Measurements from ENCODE around the gene PARVA. TPM values are rescaled to one million over a fixed set of nuclear protein-coding genes. Genes with fewer than 3 reads are reported as not detected.

The PARVA gene
- total RNA-seq, 1 experiment from 2014 or later, result 10.4 TPM

DNA sequence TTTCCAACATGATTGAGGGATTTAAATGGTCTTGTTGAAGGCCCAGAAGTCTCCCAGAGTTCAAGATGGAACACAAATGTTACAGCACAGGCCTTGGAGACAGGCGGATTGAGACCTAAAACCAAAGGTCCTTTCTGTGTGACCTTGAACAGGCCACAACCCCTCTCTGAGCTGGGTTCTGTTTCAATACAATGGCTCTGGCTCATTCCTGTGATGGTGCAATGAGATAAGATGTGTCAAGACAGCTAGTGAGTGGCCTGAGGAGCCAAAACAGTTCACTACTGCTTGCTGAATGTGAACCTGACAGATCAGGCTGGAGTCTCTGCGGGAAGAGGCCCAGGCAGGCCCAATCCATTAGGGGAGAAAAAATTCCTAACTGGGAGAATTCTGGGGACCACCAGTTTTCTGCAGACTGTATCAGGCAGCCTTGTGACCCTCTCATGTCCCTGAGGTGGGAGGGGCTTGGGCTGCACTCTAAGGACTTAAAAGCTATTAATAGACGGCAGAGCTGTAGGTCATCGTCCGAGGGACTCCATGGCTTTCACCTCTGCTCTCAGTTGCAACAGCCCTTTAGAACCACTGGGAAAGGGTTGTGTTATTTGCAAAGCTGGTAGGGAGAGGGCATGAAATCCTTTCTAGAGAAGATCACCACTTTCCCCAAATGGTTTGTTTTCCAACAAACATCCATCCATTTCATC is 170.7 kb downstream of the PARVA start (continued):
- no peak for TF ChIP-seq HMGXB4 (CRISPR knock-in tag; IDR thresholded peaks at IDR 0.05)
- TF ChIP-seq, protein P1, sequence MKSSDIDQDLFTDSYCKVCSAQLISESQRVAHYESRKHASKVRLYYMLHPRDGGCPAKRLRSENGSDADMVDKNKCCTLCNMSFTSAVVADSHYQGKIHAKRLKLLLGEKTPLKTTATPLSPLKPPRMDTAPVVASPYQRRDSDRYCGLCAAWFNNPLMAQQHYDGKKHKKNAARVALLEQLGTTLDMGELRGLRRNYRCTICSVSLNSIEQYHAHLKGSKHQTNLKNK (CRISPR knock-in tag; IDR thresholded peaks at IDR 0.05), result no peak
- TF ChIP-seq, protein P2, sequence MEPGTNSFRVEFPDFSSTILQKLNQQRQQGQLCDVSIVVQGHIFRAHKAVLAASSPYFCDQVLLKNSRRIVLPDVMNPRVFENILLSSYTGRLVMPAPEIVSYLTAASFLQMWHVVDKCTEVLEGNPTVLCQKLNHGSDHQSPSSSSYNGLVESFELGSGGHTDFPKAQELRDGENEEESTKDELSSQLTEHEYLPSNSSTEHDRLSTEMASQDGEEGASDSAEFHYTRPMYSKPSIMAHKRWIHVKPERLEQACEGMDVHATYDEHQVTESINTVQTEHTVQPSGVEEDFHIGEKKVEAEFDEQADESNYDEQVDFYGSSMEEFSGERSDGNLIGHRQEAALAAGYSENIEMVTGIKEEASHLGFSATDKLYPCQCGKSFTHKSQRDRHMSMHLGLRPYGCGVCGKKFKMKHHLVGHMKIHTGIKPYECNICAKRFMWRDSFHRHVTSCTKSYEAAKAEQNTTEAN (CRISPR knock-in tag; IDR thresholded peaks at IDR 0.05), result no peak
- TF ChIP-seq, protein P3, sequence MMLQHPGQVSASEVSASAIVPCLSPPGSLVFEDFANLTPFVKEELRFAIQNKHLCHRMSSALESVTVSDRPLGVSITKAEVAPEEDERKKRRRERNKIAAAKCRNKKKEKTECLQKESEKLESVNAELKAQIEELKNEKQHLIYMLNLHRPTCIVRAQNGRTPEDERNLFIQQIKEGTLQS (CRISPR knock-in tag; conservative IDR thresholded peaks at IDR 0.05), result no peak

- Mint-ChIP-seq H3K4me3 (no peak overlapping the region), H3K27ac (no peak overlapping the region), H3K27me3 (ENCODE audit: low read depth) (no peaks in the 10 kb centered on the region), H3K9me3 (peaks cover 26% of the 10 kb centered on the region), H3K36me3 (no peaks in the 10 kb centered on the region), H3K4me1 (peaks cover 22% of the 10 kb centered on the region)
- no peak for DNase-seq (ENCODE audit: low spot score)
- POLR2A ChIA-PET, result no interaction called here
- no peak for ATAC-seq
- CTCF ChIA-PET, result interaction anchor here (0.8 to 1.5 kb wide), 3 partner anchors 222 to 362 kb away, joined by 3 read pairs; no protein-coding TSS in a partner anchor
- no peak for TF ChIP-seq ZNF219 (CRISPR knock-in tag; IDR thresholded peaks at IDR 0.05; ENCODE audit: borderline replicate concordance)
- TF ChIP-seq ZBTB21 (CRISPR knock-in tag; IDR thresholded peaks at IDR 0.05; ENCODE audit: borderline replicate concordance), result no peak
- TF ChIP-seq, protein P3 (CRISPR knock-in tag; conservative IDR thresholded peaks at IDR 0.05), result no peak
- no peak for TF ChIP-seq RELA (CRISPR knock-in tag; IDR thresholded peaks at IDR 0.05; ENCODE audit: borderline replicate concordance)
- TF ChIP-seq GABPB1 (CRISPR knock-in tag; IDR thresholded peaks at IDR 0.05), result no peak
- no peak for TF ChIP-seq ZNF512 (CRISPR knock-in tag; IDR thresholded peaks at IDR 0.05; ENCODE audit: borderline replicate concordance)
- TF ChIP-seq JUN (CRISPR knock-in tag; IDR thresholded peaks at IDR 0.05), result no peak
- no peak for TF ChIP-seq NFE2L1 (CRISPR knock-in tag; IDR thresholded peaks at IDR 0.05)
- TF ChIP-seq, protein P4, sequence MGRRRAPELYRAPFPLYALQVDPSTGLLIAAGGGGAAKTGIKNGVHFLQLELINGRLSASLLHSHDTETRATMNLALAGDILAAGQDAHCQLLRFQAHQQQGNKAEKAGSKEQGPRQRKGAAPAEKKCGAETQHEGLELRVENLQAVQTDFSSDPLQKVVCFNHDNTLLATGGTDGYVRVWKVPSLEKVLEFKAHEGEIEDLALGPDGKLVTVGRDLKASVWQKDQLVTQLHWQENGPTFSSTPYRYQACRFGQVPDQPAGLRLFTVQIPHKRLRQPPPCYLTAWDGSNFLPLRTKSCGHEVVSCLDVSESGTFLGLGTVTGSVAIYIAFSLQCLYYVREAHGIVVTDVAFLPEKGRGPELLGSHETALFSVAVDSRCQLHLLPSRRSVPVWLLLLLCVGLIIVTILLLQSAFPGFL (CRISPR knock-in tag; IDR thresholded peaks at IDR 0.05; ENCODE audit: borderline replicate concordance), result no peak
- TF ChIP-seq GRHL2 (CRISPR knock-in tag; IDR thresholded peaks at IDR 0.05; ENCODE audit: insufficient replicate concordance, severe bottlenecking), result no peak
- TF ChIP-seq, protein P5, sequence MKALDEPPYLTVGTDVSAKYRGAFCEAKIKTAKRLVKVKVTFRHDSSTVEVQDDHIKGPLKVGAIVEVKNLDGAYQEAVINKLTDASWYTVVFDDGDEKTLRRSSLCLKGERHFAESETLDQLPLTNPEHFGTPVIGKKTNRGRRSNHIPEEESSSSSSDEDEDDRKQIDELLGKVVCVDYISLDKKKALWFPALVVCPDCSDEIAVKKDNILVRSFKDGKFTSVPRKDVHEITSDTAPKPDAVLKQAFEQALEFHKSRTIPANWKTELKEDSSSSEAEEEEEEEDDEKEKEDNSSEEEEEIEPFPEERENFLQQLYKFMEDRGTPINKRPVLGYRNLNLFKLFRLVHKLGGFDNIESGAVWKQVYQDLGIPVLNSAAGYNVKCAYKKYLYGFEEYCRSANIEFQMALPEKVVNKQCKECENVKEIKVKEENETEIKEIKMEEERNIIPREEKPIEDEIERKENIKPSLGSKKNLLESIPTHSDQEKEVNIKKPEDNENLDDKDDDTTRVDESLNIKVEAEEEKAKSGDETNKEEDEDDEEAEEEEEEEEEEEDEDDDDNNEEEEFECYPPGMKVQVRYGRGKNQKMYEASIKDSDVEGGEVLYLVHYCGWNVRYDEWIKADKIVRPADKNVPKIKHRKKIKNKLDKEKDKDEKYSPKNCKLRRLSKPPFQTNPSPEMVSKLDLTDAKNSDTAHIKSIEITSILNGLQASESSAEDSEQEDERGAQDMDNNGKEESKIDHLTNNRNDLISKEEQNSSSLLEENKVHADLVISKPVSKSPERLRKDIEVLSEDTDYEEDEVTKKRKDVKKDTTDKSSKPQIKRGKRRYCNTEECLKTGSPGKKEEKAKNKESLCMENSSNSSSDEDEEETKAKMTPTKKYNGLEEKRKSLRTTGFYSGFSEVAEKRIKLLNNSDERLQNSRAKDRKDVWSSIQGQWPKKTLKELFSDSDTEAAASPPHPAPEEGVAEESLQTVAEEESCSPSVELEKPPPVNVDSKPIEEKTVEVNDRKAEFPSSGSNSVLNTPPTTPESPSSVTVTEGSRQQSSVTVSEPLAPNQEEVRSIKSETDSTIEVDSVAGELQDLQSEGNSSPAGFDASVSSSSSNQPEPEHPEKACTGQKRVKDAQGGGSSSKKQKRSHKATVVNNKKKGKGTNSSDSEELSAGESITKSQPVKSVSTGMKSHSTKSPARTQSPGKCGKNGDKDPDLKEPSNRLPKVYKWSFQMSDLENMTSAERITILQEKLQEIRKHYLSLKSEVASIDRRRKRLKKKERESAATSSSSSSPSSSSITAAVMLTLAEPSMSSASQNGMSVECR (CRISPR knock-in tag; IDR thresholded peaks at IDR 0.05; ENCODE audit: borderline replicate concordance), result no peak
- no peak for TF ChIP-seq ELF4 (CRISPR knock-in tag; IDR thresholded peaks at IDR 0.05; ENCODE audit: low read depth)
- no peak for TF ChIP-seq E2F4 (CRISPR knock-in tag; IDR thresholded peaks at IDR 0.05; ENCODE audit: borderline replicate concordance, low read depth)
- no peak for TF ChIP-seq CBFB (CRISPR knock-in tag; IDR thresholded peaks at IDR 0.05; ENCODE audit: low read depth)
- TF ChIP-seq ETV6 (CRISPR knock-in tag; IDR thresholded peaks at IDR 0.05), result no peak
Measured at GRCh38 chr11:12552692-12553091, 175.3 kb downstream of the PARVA start.

Data from WTC11 (cell line).